G401.6 (cell line): ENCODE results near the gene CARD14.
"Not testable (repeated sequence)": the region's sequence is repeated elsewhere in the genome, so short reads cannot be mapped to it uniquely, and the experiment has no call there.

Experiments
- FAIRE-seq: peaks from 2 replicates; lab custom pipeline; 2012; peaks lifted over from hg19 to GRCh38; lab: Jason Lieb, UNC

CARD14 gene

GRCh38 chr17:80151333-80151732, 18.5 kb upstream of the CARD14 start:
- FAIRE-seq = no peak

GRCh38 chr17:80152081-80152702, 17.6 kb upstream of the CARD14 start:
- FAIRE-seq = no peak

GRCh38 chr17:80153004-80153403, 16.8 kb upstream of the CARD14 start:
- FAIRE-seq = no peak

- no peak for FAIRE-seq
Observed at GRCh38 chr17:80154166-80154565, 15.7 kb upstream of the CARD14 start.

- not testable (repeated sequence) for FAIRE-seq
Observed at GRCh38 chr17:80155600-80155999, 14.2 kb upstream of the CARD14 start.

- no peak for FAIRE-seq
Observed at GRCh38 chr17:80158846-80159245, 11.0 kb upstream of the CARD14 start.

- no peak for FAIRE-seq
Observed at GRCh38 chr17:80160536-80160935, 9.3 kb upstream of the CARD14 start.

GRCh38 chr17:80163336-80163735, 6.5 kb upstream of the CARD14 start:
- no peak for FAIRE-seq

GRCh38 chr17:80164185-80164584, 5.6 kb upstream of the CARD14 start:
- FAIRE-seq = no peak

GRCh38 chr17:80166446-80166845, 3.4 kb upstream of the CARD14 start:
- no peak for FAIRE-seq

- FAIRE-seq = no peak
Observed at GRCh38 chr17:80168371-80168770, 1.5 kb upstream of the CARD14 start.

- FAIRE-seq = no peak
Observed at GRCh38 chr17:80169107-80169506, 723 bp upstream of the CARD14 start.

GRCh38 chr17:80171681-80172080, 1.9 kb downstream of the CARD14 start:
- no peak for FAIRE-seq

- FAIRE-seq = no peak
Observed at GRCh38 chr17:80173126-80173525, 3.3 kb downstream of the CARD14 start.

- FAIRE-seq = no peak
Observed at GRCh38 chr17:80173916-80174315, 4.1 kb downstream of the CARD14 start.

- no peak for FAIRE-seq
Observed at GRCh38 chr17:80176757-80177156, 6.9 kb downstream of the CARD14 start.

GRCh38 chr17:80177986-80178595, 8.3 kb downstream of the CARD14 start:
- no peak for FAIRE-seq

- FAIRE-seq = no peak
Observed at GRCh38 chr17:80180192-80180591, 10.4 kb downstream of the CARD14 start.

- FAIRE-seq = no peak
Observed at GRCh38 chr17:80181431-80181830, 11.6 kb downstream of the CARD14 start.

- FAIRE-seq = no peak
Observed at GRCh38 chr17:80182118-80182844, 12.5 kb downstream of the CARD14 start.

GRCh38 chr17:80182845-80183223, 13.0 kb downstream of the CARD14 start:
- no peak for FAIRE-seq

- FAIRE-seq = no peak
Observed at GRCh38 chr17:80183581-80184422, 14.0 kb downstream of the CARD14 start.

GRCh38 chr17:80184423-80184714, 14.5 kb downstream of the CARD14 start:
- FAIRE-seq = no peak
